HG02798 (cell line): ENCODE measurements around the gene CERS6.

ENCODE experiments used
- ATAC-seq: cut with Tn5 transposase; IDR thresholded peaks from one replicate; pipeline ENCODE4 v1.9.1; 2021; ENCODE audit warnings: mild to moderate bottlenecking; ENCODE audit not compliant: unreplicated experiment, poor library complexity

The CERS6 gene

DNA sequence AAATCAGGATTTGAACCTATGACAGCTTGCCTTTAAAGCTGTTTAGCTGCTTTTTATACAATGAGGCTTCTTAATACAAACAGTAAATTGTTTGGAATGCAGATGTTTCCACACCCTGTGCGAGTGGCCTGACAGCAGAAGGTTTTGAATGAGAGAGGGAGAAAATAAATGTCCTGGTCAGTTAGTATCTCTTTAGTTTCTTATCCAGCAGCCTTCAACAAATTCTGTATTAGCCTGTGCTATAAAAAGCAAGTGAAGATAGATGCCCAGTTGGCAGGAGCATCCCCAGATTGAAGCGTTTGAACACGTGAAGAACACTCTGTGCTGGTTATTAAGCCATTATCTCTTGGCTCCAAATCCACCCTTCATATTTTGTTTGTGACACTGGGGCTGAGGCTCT is 70.6 kb downstream of the CERS6 start:
- ATAC-seq, result no peak

GRCh38 chr2:168528016-168528415 is 71.9 kb downstream of the CERS6 start:
- ATAC-seq, result no peak

DNA sequence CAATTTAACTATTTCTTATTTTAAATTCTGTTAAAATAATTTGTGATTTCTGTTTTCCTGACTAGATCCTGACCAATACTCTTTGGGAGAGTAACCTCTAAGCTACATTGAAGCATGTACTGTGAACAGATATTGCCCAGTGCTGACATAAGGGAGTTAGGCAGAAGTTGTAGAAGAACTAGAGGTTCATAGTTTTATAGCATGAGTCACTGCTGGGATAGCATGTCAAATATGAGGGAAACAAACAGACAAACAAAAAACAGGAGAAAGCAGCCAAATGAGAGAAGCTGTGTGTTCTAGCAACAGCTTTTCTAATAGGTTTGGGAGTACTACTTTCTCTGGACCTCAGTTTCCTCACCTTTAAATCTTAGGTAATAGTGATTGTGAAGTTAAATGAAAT is 72.4 kb downstream of the CERS6 start:
- no peak for ATAC-seq

DNA sequence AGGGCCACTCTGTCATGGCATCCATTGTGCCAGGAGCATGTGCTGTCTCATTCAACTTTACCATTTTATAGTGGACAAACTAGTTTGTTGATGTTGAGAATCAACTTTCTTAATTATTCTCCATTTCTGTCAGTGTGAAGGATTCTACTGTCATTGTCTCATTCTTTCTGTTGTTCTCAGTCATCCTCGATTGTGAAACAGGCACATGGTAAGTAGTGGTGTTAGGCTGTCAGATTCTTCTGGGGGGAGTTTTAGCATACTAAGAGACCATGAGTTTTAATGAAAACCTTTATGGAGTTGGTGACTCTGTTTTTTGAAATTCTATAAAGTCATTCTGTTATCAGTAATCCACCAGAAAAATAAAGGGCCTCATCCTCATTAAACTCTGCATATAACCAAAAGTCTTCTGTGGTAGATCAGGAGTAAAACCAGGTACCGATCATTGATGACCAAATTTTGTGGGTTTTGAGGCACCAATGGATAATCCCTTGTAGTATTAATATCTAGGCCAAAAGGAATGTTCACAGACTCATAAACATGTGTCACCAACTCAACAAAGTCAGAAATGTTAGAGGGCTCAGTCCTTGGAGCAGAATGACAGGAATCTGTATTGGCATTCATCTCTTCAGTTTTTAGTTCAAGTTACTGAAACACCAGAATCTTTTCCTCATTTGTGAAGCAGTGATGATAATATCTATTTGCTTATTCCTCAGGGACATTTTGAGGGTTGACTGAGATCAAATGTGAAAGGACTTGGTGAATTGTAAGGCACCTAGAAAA is 73.2 kb downstream of the CERS6 start:
- ATAC-seq, result no peak

- no peak for ATAC-seq
Observed at GRCh38 chr2:168529900-168530561, 74.0 kb downstream of the CERS6 start.

DNA sequence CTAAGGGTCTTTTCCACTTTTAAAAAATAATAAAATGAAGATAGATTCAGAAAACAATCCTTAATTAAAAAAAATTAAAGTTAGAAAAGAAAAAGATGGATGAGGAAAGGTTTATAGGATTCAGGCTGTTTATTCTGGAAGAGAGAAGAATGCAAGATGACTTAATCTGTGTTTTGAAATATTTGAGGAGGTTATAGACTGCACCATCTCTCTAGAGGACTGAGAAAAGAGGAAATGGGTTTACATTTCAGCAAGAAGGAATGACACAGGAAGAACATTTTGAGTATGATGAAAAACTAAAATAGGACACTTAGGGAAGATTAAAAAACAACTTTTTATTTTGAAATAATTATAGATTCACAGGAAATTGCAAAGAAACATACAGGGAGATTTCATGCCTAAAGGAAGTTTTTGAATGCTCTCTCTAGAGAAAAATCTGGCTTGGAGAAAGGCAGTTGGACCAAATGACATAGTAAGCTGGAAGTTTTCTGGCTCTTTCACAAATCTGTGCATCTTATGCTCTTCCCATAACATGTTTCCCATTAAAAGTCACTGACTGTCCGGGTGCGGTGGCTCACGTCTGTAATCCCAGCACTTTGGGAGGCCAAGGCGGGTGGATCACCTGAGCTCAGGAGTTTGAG is 75.0 kb downstream of the CERS6 start:
- ATAC-seq, result peak; percentile 44

- ATAC-seq, result no peak
Observed at GRCh38 chr2:168534926-168535325, 78.9 kb downstream of the CERS6 start.

- no peak for ATAC-seq
Observed at GRCh38 chr2:168536925-168537466, 80.9 kb downstream of the CERS6 start.

- ATAC-seq, result no peak
Observed at GRCh38 chr2:168538133-168538532, 82.1 kb downstream of the CERS6 start.

DNA sequence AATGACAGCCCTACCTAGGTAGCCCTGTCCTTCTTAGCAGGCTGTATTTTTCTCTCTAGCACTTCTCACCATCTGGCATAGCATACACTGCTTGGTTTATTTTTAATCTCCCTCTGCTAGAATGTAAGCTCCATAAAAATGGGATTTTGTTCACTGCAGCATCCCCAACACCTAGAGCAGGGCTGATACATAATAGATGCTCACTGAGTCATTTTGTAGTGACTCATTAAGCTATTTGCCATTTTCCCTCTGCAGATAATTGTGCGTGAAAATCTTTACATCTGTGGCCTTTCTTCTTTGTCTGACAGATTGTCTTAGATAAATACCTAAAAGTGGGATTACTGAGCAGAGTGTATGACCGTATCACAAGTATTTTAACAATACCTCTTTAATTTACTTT is 82.5 kb downstream of the CERS6 start:
- ATAC-seq, result no peak

DNA sequence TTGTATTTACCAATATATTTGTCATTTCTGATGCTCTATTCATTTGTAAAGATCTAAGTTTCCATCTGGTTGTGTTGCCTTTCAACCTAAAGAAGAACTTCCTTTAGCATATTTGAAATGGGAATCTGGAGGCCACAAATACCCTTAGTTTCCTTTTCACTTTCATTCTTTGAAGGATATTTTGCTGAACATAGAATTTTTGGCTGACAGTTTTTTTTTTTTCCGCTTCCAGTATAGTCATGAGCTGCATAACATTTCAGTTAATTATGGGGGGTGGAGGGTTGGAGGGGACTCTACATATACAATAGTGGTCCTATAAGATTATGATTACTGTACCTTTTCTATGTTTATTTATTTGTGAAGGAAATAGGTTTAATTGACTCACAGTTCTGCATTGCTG is 83.9 kb downstream of the CERS6 start:
- ATAC-seq, result no peak

DNA sequence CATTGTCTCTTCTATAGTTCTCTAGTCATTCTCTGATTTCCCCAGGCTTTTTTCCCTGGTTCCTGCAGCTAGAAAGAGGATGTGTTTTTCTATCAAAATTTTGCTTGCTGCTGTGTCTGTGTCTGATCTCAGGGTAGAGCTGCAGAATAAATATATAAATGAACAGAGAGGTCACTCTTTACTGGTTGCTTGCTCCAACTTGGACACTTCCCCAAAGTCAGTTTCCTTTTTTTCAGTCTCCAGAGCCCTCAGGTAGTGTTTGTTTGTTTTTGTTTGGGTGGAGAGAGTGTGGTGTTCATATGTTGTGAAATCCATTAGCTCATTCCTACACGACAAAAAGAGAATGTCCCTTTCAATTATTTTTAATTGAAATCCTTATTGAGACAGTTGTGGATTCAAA is 85.8 kb downstream of the CERS6 start:
- no peak for ATAC-seq

GRCh38 chr2:168543037-168543436 is 87.0 kb downstream of the CERS6 start:
- ATAC-seq, result no peak

GRCh38 chr2:168543935-168544334 is 87.9 kb downstream of the CERS6 start:
- ATAC-seq, result no peak

DNA sequence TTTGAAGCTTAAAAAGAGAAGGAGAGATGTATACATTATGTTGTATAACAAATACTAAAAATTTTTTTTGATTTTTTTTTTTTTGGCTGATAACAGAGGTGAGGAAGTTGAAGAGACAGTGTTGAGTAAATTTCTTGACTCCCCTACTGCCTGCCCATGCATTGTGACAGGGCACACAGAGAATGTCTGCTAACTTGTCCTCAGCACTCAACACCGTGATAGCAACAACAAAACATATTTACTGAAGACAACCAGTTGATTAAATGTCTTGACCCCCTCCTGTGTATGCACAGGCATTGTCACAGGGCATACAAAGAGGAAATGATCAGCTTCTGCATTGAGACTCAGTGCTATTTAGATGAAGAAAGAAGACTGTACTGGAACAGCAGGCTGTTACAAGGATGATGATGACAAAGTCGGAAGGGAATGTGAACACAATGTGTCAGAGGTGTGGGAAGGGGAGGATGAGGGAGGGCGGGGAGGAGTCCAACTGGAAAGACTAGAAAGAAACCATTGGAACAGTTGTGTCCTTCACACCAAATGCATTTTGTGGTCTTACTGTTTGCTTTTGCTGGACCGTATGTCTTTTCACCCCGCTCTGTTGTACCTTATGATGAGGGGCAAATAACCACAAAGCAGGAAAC is 89.5 kb downstream of the CERS6 start:
- ATAC-seq, result no peak

- ATAC-seq, result no peak
Observed at GRCh38 chr2:168550670-168551069, 94.6 kb downstream of the CERS6 start.

DNA sequence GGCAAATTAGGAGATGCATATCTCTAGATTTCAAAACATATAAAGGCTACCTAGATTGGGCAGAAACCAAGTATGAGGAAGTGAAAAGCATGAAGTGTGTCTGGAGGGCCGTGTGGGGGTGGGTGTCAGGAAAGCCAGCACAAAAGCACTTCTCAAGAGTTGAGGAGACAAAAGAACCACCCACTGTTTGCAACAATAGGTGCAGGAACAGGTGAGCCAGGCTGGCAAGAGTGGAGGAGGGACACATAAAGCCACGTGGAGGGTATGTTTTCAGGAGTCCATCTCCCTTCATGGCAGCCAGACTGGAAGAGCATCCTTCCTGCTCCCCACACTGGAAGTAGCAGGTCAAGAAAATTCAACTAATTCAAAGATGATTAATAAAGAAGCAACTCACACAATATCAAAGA is 96.4 kb downstream of the CERS6 start:
- ATAC-seq, result peak; percentile 99

DNA sequence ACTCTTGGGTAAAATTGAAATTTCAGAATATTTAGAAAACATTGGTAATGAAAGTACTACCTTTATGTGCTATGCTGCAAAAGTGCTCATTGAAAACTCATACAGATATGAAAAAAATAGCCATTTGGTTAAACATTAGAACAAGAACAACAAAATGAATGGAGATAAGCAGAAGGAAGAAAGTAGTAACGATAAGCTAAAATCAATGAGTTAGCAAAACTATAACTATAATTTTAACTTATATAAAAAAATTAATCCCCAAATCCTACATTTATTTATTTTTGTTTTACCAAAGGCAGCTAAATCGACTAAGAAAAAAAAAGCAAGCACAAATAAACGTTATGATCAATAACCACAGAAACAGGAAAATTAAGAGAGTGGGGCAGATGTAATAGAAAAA is 99.2 kb downstream of the CERS6 start:
- no peak for ATAC-seq

DNA sequence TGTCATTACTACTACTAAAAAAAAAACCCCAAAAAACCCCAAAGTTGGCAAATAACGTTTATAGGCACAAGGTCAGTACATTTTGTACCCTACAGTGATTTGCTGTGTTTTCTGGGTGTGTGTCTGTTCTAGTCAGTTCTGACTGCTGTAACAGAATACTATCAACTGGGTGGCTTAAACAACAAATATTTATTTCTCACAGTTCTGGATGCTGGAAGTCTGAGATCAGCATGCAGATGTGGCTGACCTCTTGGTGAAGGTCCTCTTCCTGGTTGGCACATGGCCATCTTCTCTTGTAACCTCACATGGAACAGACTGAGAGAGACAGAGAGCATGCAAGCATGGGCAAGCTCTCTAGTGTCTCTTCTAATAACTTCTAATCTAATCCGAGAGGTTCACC is 103.1 kb downstream of the CERS6 start:
- ATAC-seq, result no peak

GRCh38 chr2:168560817-168561499 is 104.9 kb downstream of the CERS6 start:
- peak; percentile 54 for ATAC-seq
